RWPE1 (cell line): ENCODE results near the gene DENND5A.

ENCODE experiments used
- CTCF ChIA-PET: fragments of 350-600 bp; sonication (Branson Sonifier 250); formaldehyde crosslinking; extraction: SDS; loops from one replicate; lab custom pipeline; 2021; lab: Yijun Ruan, JAX
- POLR2A ChIA-PET: fragments of 400-600 bp; formaldehyde crosslinking; extraction: SDS; loops from one replicate; lab custom pipeline; 2020; ENCODE audit warnings: antibody characterized with exemption; ENCODE audit not compliant: low non-redundant PET; lab: Yijun Ruan, JAX
- DNase-seq: peaks from one replicate; pipeline ENCODE4 v3.0.0; 2012; ENCODE audit warnings: low spot score
- H3K27ac ChIP-seq: fragments of 450-650 bp; 2 replicates; pipeline ENCODE4 v1.5.1; 2017
- TF ChIP-seq, protein P1 (sequence below): fragments of 450-650 bp; conservative IDR thresholded peaks from 2 replicates; pipeline ENCODE4 v1.5.1; 2017; ENCODE audit warnings: low read depth, mild to moderate bottlenecking

The DENND5A gene

DNA sequence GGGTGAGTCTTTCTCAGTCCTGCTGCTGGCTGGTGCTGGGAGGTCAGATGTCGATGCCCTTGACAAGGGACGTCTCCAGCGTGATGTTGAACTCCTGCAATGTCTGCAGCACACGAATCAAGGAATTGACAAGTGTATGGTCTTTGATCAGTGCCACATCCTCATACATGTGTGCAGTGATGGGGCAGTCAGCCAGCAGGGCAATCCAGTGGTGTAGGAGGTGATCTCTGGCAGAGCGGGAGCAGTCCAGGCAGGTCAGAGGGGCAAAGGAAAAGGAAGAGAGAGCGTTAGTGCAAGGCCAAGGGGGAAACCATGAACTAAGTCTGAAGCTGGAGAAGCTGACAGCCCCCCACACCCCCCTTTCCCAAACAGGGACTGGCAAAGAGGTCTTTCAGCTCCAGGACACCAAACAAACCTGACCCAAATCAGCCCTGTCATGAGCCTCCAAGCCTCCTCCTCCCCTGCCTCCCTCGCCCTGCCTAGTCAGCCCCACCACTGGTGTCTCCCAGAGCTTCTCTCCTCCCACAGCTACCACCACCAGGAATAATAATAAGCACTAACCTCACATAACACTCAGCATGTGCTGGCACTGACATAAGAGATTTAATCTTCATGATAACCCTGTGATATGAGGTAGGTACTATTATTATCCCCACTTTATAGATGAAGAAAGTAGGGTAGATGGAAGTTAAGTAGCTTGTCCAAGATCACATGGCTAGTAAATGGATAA lies 125.4 kb downstream of the DENND5A start:
- peak overlapping the region; percentile 83 for H3K27ac ChIP-seq
- CTCF ChIA-PET: no interaction called here
- POLR2A ChIA-PET: no interaction called here

DNA sequence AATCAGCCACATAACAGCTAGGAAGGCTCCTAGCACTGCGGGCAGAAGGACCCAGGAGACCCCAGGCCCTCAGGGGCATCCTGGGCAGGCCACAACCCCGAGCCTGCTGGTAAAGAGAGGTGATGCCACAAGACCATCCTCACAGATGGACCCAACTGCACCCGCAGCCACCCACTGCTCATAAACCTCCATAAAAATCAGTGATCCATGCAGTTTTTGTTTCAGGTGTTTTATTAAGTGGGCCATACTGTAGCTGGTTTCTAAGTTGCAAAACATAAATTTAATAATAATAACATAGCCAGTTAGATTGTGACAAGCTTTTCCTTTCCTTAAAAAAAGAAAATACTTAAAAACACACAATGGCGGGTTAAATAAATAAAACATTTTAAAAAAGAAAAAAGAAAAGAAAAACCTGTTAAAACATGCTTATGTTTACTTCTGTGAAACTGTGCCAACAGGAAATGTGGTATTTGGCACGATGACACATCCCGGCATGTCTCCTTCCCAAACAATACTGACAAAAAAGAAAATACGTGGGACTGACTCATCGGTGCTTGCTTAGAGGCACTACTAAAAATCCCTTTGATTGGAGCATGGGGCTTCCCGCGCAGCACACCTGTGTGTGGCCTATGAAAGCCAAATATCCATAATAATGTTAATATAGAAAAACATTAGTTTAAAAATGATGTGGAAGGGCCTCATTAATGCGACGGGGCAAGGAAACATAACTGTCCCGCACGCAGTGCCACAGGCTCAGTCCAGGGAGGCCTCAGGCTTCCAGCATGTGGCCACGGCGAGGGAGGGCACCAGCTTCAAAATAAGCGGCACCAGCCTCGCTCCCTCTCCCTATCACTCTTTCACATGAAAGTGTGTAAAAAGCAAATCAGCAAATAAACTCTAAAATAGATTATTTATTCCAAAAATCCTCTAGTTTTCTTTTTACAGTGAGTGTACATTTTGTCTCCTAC lies 126.3 kb downstream of the DENND5A start:
- TF ChIP-seq, protein P1, sequence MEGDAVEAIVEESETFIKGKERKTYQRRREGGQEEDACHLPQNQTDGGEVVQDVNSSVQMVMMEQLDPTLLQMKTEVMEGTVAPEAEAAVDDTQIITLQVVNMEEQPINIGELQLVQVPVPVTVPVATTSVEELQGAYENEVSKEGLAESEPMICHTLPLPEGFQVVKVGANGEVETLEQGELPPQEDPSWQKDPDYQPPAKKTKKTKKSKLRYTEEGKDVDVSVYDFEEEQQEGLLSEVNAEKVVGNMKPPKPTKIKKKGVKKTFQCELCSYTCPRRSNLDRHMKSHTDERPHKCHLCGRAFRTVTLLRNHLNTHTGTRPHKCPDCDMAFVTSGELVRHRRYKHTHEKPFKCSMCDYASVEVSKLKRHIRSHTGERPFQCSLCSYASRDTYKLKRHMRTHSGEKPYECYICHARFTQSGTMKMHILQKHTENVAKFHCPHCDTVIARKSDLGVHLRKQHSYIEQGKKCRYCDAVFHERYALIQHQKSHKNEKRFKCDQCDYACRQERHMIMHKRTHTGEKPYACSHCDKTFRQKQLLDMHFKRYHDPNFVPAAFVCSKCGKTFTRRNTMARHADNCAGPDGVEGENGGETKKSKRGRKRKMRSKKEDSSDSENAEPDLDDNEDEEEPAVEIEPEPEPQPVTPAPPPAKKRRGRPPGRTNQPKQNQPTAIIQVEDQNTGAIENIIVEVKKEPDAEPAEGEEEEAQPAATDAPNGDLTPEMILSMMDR: no peak
- POLR2A ChIA-PET: no interaction called here
- DNase-seq: peak; percentile 90
- peak overlapping the region; percentile 83 for H3K27ac ChIP-seq
- CTCF ChIA-PET: interaction anchor here (0.7 to 2.2 kb wide), 7 partner anchors 8 to 128 kb away, joined by 3 to 44 read pairs (median 5); no protein-coding TSS in a partner anchor

More for the DNA sequence above, 125.4 kb downstream of the DENND5A start:
- TF ChIP-seq, protein P1: no peak
- no peak for DNase-seq

DNA sequence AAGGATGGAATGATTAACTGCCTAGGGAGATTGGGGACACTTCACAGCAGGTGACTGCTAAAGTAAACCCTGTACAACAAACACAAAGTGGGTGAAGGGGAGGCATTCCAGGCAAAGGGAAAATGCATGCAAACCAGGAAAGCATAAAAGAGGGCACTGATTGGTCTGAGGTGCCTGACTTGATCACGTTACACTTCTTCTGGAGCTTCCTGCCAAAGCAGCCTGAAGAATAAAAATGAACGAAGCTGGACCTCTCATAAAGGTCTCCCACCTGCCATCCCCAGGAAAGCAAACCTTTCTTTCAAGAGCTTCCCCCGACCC lies 127.1 kb downstream of the DENND5A start:
- ChIA-PET POLR2A (no interaction called here), CTCF (interaction anchor here (0.6 to 2.2 kb wide), 18 partner anchors 9 to 305 kb away, joined by 3 to 44 read pairs (median 5); no protein-coding TSS in a partner anchor)
- TF ChIP-seq, protein P1: peak; percentile 48; the same call in 1 of the 2 replicates
- peak overlapping the region; percentile 83 for H3K27ac ChIP-seq
- DNase-seq: no peak

DNA sequence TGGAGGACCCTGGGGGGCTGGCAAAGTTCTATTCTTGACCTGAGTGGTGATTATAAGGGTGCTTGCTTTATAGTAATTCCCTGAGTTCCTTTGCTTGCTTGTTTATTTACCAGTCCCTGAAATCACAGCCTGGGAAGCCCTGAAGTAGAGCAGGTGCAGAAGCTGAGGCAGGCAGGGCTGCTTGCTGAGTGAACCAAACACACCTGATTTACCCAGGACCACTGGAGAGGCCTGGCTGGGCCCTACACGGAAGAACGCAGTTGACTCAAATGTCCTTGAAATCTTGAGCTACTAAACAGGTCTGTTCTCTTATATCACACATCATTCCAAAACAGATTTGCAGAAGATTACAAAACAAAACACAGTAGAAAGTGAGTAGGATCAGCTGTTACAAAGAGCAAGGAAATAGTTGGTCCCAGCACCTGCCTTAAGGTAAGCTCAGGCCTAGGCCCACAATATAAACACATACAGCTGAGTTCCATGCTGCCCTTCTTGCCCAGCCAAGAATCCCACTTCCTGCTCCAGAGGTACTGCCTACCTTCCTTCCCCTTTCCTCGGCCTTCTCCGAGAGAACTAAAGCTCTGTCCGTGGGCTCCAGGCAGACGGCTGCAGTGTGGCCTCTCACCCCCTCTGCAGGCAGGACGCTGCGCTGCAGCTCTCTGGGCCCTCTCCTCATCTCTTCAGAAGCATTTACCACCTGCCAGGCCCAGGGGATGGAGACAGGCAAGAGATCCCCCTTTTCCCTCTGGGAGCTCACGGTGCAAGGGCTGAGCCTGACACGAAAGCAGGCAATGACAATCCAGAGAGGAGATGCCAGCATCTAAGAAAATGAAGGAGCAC lies 127.6 kb downstream of the DENND5A start:
- ChIA-PET POLR2A (no interaction called here), CTCF (interaction anchor here (0.5 to 2.2 kb wide), 21 partner anchors 8 to 398 kb away, joined by 3 to 44 read pairs (median 5); no protein-coding TSS in a partner anchor)
- peak overlapping the region; percentile 83 for H3K27ac ChIP-seq
- peak; percentile 67 for DNase-seq
- TF ChIP-seq, protein P1: peak; percentile 82

DNA sequence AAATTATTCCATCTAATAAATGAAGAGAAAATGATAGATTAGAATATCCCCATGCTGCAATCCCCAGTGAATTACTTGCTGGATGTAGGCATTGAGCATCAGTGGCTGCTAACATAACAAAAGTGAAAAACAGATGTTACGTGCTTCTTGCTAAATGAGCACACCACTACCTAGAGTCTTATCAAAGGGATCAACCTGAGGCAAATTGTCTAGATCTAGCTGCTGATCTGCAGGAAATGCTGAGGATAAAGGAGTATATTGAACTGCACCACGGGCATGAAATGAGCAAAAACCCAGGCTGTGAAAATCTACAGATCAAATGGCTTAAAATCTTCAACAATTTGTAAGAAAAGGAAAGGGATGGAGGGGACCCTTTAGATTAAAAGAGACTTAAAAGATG lies 128.4 kb downstream of the DENND5A start:
- POLR2A ChIA-PET: no interaction called here

More for the DNA sequence above, 128.4 kb downstream of the DENND5A start:
- no peak overlapping the region for H3K27ac ChIP-seq
- CTCF ChIA-PET: no interaction called here
- DNase-seq: no peak
- TF ChIP-seq, protein P1: no peak
